Endodermal cell (in vitro differentiated cells): ENCODE measurements around the gene SFSWAP. TPM values are rescaled to one million over a fixed set of nuclear protein-coding genes. Genes with fewer than 3 reads are reported as not detected.
A peak's percentile ranks its signal among the peaks of the same experiment; 100 is the strongest.
"Not testable (repeated sequence)": the region's sequence is repeated elsewhere in the genome, so short reads cannot be mapped to it uniquely, and the experiment has no call there.

Experiments used
- DNase-seq: peaks from one replicate; pipeline ENCODE4 v3.0.0-alpha.2; 2017
- H3K27ac ChIP-seq: 2 replicates; pipeline ENCODE4 v1.5.1; 2013; ENCODE audit warnings: mild to moderate bottlenecking, low read depth, low read length, moderate library complexity
- H3K27me3 ChIP-seq: 2 replicates; pipeline ENCODE4 v1.6.1; 2013; ENCODE audit warnings: mild to moderate bottlenecking, low read length, moderate library complexity; ENCODE audit not compliant: insufficient read depth, control insufficient read depth, poor library complexity, severe bottlenecking
- H3K36me3 ChIP-seq: 2 replicates; pipeline ENCODE4 v1.7.0; 2013; ENCODE audit warnings: mild to moderate bottlenecking, low read length, moderate library complexity; ENCODE audit not compliant: control insufficient read depth, insufficient read depth
- H3K4me1 ChIP-seq: one replicate; pipeline ENCODE4 v1.7.0; 2013; ENCODE audit warnings: low read length; ENCODE audit not compliant: control insufficient read depth, insufficient read depth
- H3K4me3 ChIP-seq: 2 replicates; pipeline ENCODE4 v1.5.1; 2013; ENCODE audit warnings: mild to moderate bottlenecking, low read length, moderate library complexity
- H3K9ac ChIP-seq: 2 replicates; pipeline ENCODE4 v1.6.1; 2013; ENCODE audit warnings: mild to moderate bottlenecking, low read length, moderate library complexity; ENCODE audit not compliant: poor library complexity, severe bottlenecking; ENCODE audit errors: extremely low read depth
- H3K9me3 ChIP-seq: 2 replicates; pipeline ENCODE4 v1.6.1; 2013; ENCODE audit warnings: mild to moderate bottlenecking, low read length, moderate library complexity; ENCODE audit not compliant: control insufficient read depth
- H3K27ac Mint-ChIP-seq: 2 replicates; pipeline ENCODE4 v1.8.0; 2020; ENCODE audit warnings: mixed read lengths
- H3K27me3 Mint-ChIP-seq: 2 replicates; pipeline ENCODE4 v1.8.0; 2021; ENCODE audit warnings: mild to moderate bottlenecking, mixed read lengths; ENCODE audit not compliant: insufficient read depth
- H3K36me3 Mint-ChIP-seq: 2 replicates; pipeline ENCODE4 v1.8.0; 2020; ENCODE audit warnings: low read depth, mixed read lengths
- H3K4me1 Mint-ChIP-seq: 2 replicates; pipeline ENCODE4 v1.8.0; 2020; ENCODE audit warnings: mixed read lengths
- H3K4me3 Mint-ChIP-seq: 2 replicates; pipeline ENCODE4 v1.8.0; 2020; ENCODE audit warnings: mild to moderate bottlenecking, moderate library complexity, mixed read lengths
- H3K9me3 Mint-ChIP-seq: 2 replicates; pipeline ENCODE4 v1.8.0; 2020; ENCODE audit warnings: mild to moderate bottlenecking, mixed read lengths
- WGBS, 2 experiments: methylation state at CpG; one replicate each; pipeline versions ENCODE4 v1.1.5 to v1.1.7; 2013; ENCODE audit warnings: missing lambda C conversion rate in 2 of 2, mixed read lengths in 1 of 2; ENCODE audit not compliant: insufficient coverage in 1 of 2, insufficient read length in 1 of 2; 5-methylcytosine and 5-hydroxymethylcytosine counted together
- total RNA-seq, 2 donors: library from RNA; stranded (reverse); fragmentation: NEBNext Ultra II Directional in 1 of 2; extraction: Animal tissue kit (Norgen Biotek cat#: 25700) in 1 of 2; gene quantifications; 2 replicates in 1 of 2; 3 replicates in 1 of 2; pipeline ENCODE4 v1.2.1, GENCODE V29; 2021
- TF ChIP-seq, protein P1 (sequence below): fragments of 200-600 bp; sonication (generic); conservative IDR thresholded peaks from 2 replicates; pipeline ENCODE4 v1.5.0; 2021; ENCODE audit warnings: antibody characterized with exemption, mild to moderate bottlenecking

Gene SFSWAP
- total RNA-seq, 2 donors from 2014 or later: 50.0 to 52.3 TPM

DNA sequence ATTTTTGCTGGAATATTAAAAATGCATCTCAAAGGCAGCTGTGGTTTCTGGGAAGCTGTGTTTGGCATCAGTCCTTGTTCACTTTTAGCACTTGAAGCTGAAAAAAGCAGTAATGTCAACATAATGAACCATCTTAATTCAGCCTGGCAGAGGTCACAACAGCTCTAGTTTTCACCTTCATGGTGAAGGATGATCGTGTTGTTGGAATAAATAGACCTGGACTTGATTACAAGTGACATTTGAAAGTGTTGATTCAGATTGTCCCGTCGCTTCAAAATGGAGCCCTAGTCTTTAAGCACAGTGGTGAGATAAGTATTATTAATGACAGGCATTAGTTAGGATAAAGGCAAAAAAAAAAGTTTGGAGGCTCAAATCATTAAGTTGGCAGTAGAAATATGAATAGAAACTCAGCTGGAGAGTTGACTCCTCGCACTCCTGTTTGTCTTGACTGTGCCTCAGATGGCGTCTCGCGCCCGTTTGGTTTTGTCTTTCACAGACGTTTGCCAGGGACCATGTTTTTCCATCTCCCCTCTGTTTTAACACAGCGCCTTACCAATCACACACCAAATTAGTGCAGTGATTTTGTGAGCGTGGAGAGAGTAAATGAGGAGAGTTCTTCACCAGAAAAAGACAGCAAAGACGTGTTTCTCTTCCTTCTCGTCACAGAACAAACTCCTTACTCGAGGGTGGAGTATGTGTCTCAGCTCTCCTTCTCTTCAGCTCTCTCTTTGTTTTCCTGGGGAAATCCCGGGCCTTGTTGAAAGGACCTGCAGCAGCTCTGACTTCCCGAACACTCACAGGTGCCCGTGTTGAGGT, 63.9 kb downstream of the SFSWAP start:
- Mint-ChIP-seq H3K9me3 (no peaks in the 10 kb centered on the region), H3K4me1 (peaks cover 21% of the 10 kb centered on the region), H3K27ac (peak overlapping the region; percentile 5), H3K27me3 (no peaks in the 10 kb centered on the region), H3K4me3 (no peak overlapping the region), H3K36me3 (peaks cover 58% of the 10 kb centered on the region)
- TF ChIP-seq, protein P1, sequence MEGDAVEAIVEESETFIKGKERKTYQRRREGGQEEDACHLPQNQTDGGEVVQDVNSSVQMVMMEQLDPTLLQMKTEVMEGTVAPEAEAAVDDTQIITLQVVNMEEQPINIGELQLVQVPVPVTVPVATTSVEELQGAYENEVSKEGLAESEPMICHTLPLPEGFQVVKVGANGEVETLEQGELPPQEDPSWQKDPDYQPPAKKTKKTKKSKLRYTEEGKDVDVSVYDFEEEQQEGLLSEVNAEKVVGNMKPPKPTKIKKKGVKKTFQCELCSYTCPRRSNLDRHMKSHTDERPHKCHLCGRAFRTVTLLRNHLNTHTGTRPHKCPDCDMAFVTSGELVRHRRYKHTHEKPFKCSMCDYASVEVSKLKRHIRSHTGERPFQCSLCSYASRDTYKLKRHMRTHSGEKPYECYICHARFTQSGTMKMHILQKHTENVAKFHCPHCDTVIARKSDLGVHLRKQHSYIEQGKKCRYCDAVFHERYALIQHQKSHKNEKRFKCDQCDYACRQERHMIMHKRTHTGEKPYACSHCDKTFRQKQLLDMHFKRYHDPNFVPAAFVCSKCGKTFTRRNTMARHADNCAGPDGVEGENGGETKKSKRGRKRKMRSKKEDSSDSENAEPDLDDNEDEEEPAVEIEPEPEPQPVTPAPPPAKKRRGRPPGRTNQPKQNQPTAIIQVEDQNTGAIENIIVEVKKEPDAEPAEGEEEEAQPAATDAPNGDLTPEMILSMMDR: no peak
- WGBS, 2 experiments: 78 to 85% methylated on average over 11 to 16 of the region's 17 CpGs
- Histone ChIP-seq H3K27me3 (no peaks in the 10 kb centered on the region), H3K9ac (no peak overlapping the region), H3K9me3 (no peaks in the 10 kb centered on the region), H3K4me3 (no peak overlapping the region), H3K4me1 (no peaks in the 10 kb centered on the region), H3K27ac (peak overlapping the region; percentile 0), H3K36me3 (peaks cover 80% of the 10 kb centered on the region)
- no peak for DNase-seq

DNA sequence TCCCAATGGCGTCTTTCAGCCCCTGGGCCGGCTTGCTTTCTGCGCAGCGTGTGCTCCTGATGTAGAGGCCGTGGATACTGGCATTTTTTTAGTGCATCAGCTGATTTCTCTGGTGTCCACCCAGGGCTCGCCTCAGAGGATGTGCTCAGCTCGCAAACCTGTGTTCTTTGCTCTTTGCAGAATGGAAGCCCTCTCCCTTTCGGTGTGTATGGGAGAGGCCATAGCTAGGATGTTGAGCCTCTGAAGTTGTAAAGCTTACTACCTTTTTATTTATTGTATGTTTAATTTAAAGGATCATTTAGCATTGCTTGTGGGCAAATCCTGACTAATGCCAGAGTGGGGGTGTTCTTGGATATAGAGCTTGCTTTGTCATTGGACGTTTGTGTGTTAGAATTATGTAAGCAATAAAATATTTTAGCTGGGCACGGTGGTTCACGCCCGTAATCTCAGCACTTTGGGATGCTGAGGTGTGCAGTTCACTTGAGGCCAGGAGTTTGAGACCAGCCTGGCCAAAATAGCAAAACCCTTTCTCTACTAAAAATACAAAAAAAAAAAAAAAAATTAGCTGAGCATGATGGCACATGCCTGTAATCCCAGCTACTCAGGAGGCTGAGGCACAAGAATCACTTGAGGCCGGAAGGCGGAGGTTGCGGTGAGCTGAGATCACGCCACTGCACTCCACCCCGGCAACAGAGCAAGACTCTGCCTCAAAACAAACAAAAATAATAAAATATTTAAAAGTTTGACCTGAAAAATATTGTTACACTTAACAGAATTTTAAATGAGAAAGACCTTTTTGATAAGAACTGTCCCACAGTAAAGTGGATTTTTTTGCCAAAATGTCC, 64.7 kb downstream of the SFSWAP start:
- peaks cover 78% of the 10 kb centered on the region for H3K36me3 ChIP-seq
- WGBS, 2 experiments: 90 to 93% methylated on average over 11 to 16 of the region's 17 CpGs
- H3K4me1 ChIP-seq: no peaks in the 10 kb centered on the region
- Mint-ChIP-seq H3K4me1 (peaks cover 21% of the 10 kb centered on the region), H3K9me3 (no peaks in the 10 kb centered on the region), H3K27me3 (no peaks in the 10 kb centered on the region), H3K36me3 (peaks cover 61% of the 10 kb centered on the region), H3K27ac (peak overlapping the region; percentile 5), H3K4me3 (no peak overlapping the region)
- TF ChIP-seq, protein P1: no peak
- no peak for DNase-seq
- H3K9ac ChIP-seq: no peak overlapping the region
- H3K27me3 ChIP-seq: no peaks in the 10 kb centered on the region
- H3K27ac ChIP-seq: peak overlapping the region; percentile 0
- no peak overlapping the region for H3K4me3 ChIP-seq
- no peaks in the 10 kb centered on the region for H3K9me3 ChIP-seq

DNA sequence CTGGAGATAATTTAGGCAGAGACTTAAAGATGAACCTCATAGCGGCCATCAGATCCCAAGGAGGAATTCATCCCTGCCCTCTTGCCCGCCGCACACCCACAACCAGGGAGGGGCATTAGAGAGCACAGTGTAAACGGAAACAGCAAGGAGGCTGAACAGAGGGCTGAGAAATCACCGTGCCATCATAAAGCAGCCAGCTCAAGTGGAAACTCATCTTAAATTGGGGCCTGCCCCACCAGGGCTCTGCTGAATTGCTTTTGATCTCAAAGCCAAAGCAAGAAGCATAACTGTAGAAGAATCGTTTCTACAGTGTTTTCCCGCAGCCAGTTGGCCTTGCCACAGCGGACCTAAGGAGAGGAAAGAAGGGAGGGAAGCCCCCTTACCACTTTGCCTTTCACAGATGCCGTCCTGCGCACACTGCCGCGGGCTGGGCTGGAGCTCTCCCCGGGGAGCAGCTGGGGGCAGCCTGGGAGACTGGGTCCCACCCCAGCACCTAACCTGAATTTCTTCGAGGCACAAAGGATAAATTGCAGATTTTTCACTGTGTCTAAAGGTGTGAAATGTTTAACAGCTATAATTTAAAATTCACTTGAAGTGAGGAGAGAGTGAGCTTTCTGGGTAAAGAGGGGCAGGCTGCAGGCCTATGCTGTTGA, 65.5 kb downstream of the SFSWAP start:
- no peak overlapping the region for H3K27ac Mint-ChIP-seq
- no peaks in the 10 kb centered on the region for H3K4me1 ChIP-seq
- H3K4me1 Mint-ChIP-seq: peaks cover 21% of the 10 kb centered on the region
- no peaks in the 10 kb centered on the region for H3K27me3 ChIP-seq
- H3K4me3 ChIP-seq: no peak overlapping the region
- H3K36me3 ChIP-seq: peaks cover 73% of the 10 kb centered on the region
- no peak for DNase-seq
- no peak overlapping the region for H3K4me3 Mint-ChIP-seq
- H3K27me3 Mint-ChIP-seq: no peaks in the 10 kb centered on the region
- no peaks in the 10 kb centered on the region for H3K9me3 ChIP-seq
- H3K27ac ChIP-seq: no peak overlapping the region
- H3K36me3 Mint-ChIP-seq: peaks cover 56% of the 10 kb centered on the region
- H3K9ac ChIP-seq: no peak overlapping the region
- TF ChIP-seq, protein P1: no peak
- WGBS, 2 experiments: 92 to 96% methylated on average over 9 to 14 of the region's 14 CpGs
- H3K9me3 Mint-ChIP-seq: no peaks in the 10 kb centered on the region

DNA sequence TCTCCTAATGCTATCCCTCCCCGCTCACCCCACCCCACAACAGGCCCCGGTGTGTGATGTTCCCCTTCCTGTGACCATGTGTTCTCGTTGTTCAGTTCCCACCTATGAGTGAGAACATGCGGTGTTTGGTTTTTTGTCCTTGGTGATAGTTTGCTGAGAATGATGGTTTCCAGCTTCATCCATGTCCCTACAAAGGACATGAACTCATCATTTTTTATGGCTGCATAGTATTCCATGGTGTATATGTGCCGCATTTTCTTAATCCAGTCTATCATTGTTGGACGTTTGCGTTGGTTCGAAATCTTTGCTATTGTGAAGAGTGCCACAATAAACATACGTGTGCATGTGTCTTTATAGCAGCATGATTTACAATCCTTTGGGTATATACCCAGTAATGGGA, 66.4 kb downstream of the SFSWAP start:
- not testable (repeated sequence) for H3K9me3 Mint-ChIP-seq, H3K4me3 Mint-ChIP-seq, H3K9ac ChIP-seq, DNase-seq, H3K9me3 ChIP-seq, H3K27ac Mint-ChIP-seq, H3K27ac ChIP-seq, H3K4me1 ChIP-seq, H3K4me3 ChIP-seq, H3K27me3 ChIP-seq, H3K27me3 Mint-ChIP-seq
- peaks cover 58% of the 10 kb centered on the region for H3K36me3 Mint-ChIP-seq
- H3K4me1 Mint-ChIP-seq: peaks cover 21% of the 10 kb centered on the region
- peaks cover 77% of the 10 kb centered on the region for H3K36me3 ChIP-seq
- WGBS, 2 experiments: 92 to 99% methylated on average over 5 to 6 of the region's 9 CpGs
